GM18511 (cell line): Measurements from ENCODE around the gene TIMM29.
"Not testable (repeated sequence)": the region's sequence is repeated elsewhere in the genome, so short reads cannot be mapped to it uniquely, and the experiment has no call there.

ENCODE experiments used
- ATAC-seq: cut with Tn5 transposase; IDR thresholded peaks from one replicate; pipeline ENCODE4 v1.9.1; 2021; ENCODE audit warnings: mild to moderate bottlenecking, moderate library complexity; ENCODE audit not compliant: unreplicated experiment

TIMM29 gene

GRCh38 chr19:10936661-10937084 is 8.1 kb downstream of the TIMM29 start:
- no peak for ATAC-seq

- not testable (repeated sequence) for ATAC-seq
Observed at GRCh38 chr19:10941649-10942048, 13.0 kb downstream of the TIMM29 start.

GRCh38 chr19:10943412-10943811 is 14.8 kb downstream of the TIMM29 start:
- ATAC-seq, result not testable (repeated sequence)

GRCh38 chr19:10945264-10945663 is 16.7 kb downstream of the TIMM29 start:
- ATAC-seq, result no peak

GRCh38 chr19:10946958-10947657 is 18.5 kb downstream of the TIMM29 start:
- ATAC-seq, result no peak

- ATAC-seq, result no peak
Observed at GRCh38 chr19:10952809-10953208, 24.2 kb downstream of the TIMM29 start.

GRCh38 chr19:10959277-10959968 is 30.8 kb downstream of the TIMM29 start:
- ATAC-seq, result not testable (repeated sequence)

- ATAC-seq, result peak; percentile 79
Observed at GRCh38 chr19:10960314-10961072, 31.9 kb downstream of the TIMM29 start, which contains the start of gene SMARCA4. TSS of gene SMARCA4 (plus strand) at chr19:10961030. CDS start at chr19:10984152, 23,122 bp downstream.

GRCh38 chr19:10961073-10961860 is 32.7 kb downstream of the TIMM29 start:
- ATAC-seq, result peak; percentile 35

- ATAC-seq, result no peak
Observed at GRCh38 chr19:10962863-10963262, 34.3 kb downstream of the TIMM29 start.

- no peak for ATAC-seq
Observed at GRCh38 chr19:10963865-10964264, 35.3 kb downstream of the TIMM29 start.

- no peak for ATAC-seq
Observed at GRCh38 chr19:10964903-10965302, 36.3 kb downstream of the TIMM29 start.

GRCh38 chr19:10965398-10965797 is 36.8 kb downstream of the TIMM29 start:
- ATAC-seq, result no peak

GRCh38 chr19:10966809-10967208 is 38.2 kb downstream of the TIMM29 start:
- ATAC-seq, result no peak

GRCh38 chr19:10968527-10969135 is 40.0 kb downstream of the TIMM29 start:
- no peak for ATAC-seq

GRCh38 chr19:10971107-10971726 is 42.6 kb downstream of the TIMM29 start:
- ATAC-seq, result no peak

- no peak for ATAC-seq
Observed at GRCh38 chr19:10975374-10976130, 46.9 kb downstream of the TIMM29 start.

- no peak for ATAC-seq
Observed at GRCh38 chr19:10976131-10976892, 47.7 kb downstream of the TIMM29 start.

GRCh38 chr19:10977742-10978092 is 49.1 kb downstream of the TIMM29 start:
- ATAC-seq, result no peak
